Lower lobe of right lung (tissue), 2 donors: ENCODE measurements around the gene DOP1A. TPM values are rescaled to one million over a fixed set of nuclear protein-coding genes. Genes with fewer than 3 reads are reported as not detected.

Source experiments
- ATAC-seq, 2 donors: fragments of 200-7000 bp; cut with Tn5 transposase; one replicate each; pipeline ENCODE4 v1.9.1; 2020 to 2022; ENCODE audit warnings: mild to moderate bottlenecking in 2 of 2, moderate library complexity in 2 of 2
- DNase-seq: peaks from one replicate; pipeline ENCODE4 v3.0.0-alpha.2; 2020
- H3K27ac ChIP-seq: fragments of 200-600 bp; one replicate; pipeline ENCODE4 v1.8.0; 2022
- H3K27me3 ChIP-seq: fragments of 200-600 bp; one replicate; pipeline ENCODE4 v1.8.0; 2022; ENCODE audit warnings: low read depth
- H3K36me3 ChIP-seq: fragments of 200-600 bp; one replicate; pipeline ENCODE4 v1.8.0; 2022; ENCODE audit warnings: mild to moderate bottlenecking
- H3K4me1 ChIP-seq: fragments of 200-600 bp; one replicate; pipeline ENCODE4 v1.8.0; 2022
- H3K4me3 ChIP-seq: fragments of 200-600 bp; one replicate; pipeline ENCODE4 v1.8.0; 2022; ENCODE audit warnings: mild to moderate bottlenecking
- H3K9me3 ChIP-seq: fragments of 200-600 bp; one replicate; pipeline ENCODE4 v1.8.0; 2022
- intact Hi-C: fragments of 100-400 bp; cut with DNase I; formaldehyde crosslinking; loops from one replicate; pipeline ENCODE4 v1.11.0; 2022
- total RNA-seq: library from RNA; stranded (reverse); fragmentation: NEBNext Ultra II Directional; extraction: Animal tissue kit (Norgen Biotek cat#: 25700); gene quantifications from one replicate; pipeline ENCODE4 v1.2.1, GENCODE V29; 2021
- TF ChIP-seq, protein P1 (sequence below): fragments of 200-600 bp; IDR thresholded peaks from one replicate; pipeline ENCODE4 v1.8.0; 2022; ENCODE audit warnings: antibody characterized with exemption, mild to moderate bottlenecking
- donor health status: DM: no; HTN: yes; CAD: no; lungs with severe emphysema.

The DOP1A gene
- total RNA-seq, 1 donor from 2014 or later = 26.3 TPM

DNA sequence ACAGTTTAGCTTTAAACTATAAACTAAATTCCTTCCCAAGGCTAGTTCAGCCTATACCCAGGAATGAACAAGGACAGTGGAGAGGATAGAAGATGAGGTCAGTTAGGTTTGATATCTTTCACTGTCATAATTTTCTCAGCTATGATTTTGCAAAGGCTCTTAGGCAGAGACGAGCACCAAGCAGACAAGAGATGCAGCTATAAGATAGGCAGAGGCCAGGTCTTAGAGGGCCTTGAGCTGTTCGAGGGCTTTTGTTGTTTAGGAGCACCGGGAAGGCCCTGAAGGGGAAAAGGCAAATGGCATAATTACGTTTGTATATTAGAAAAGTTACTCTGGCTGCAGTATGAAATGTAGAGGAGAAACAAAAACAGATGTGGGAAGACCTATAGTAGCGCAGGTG lies 59.8 kb downstream of the DOP1A start:
- Histone ChIP-seq H3K27ac (no peak overlapping the region), H3K36me3 (peaks cover 97% of the 10 kb centered on the region), H3K9me3 (no peaks in the 10 kb centered on the region), H3K4me3 (no peak overlapping the region), H3K4me1 (no peaks in the 10 kb centered on the region), H3K27me3 (no peaks in the 10 kb centered on the region)
- TF ChIP-seq, protein P1, sequence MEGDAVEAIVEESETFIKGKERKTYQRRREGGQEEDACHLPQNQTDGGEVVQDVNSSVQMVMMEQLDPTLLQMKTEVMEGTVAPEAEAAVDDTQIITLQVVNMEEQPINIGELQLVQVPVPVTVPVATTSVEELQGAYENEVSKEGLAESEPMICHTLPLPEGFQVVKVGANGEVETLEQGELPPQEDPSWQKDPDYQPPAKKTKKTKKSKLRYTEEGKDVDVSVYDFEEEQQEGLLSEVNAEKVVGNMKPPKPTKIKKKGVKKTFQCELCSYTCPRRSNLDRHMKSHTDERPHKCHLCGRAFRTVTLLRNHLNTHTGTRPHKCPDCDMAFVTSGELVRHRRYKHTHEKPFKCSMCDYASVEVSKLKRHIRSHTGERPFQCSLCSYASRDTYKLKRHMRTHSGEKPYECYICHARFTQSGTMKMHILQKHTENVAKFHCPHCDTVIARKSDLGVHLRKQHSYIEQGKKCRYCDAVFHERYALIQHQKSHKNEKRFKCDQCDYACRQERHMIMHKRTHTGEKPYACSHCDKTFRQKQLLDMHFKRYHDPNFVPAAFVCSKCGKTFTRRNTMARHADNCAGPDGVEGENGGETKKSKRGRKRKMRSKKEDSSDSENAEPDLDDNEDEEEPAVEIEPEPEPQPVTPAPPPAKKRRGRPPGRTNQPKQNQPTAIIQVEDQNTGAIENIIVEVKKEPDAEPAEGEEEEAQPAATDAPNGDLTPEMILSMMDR = no peak
- DNase-seq (no peak), ATAC-seq (no peak)
- intact Hi-C loops = no loop called here

DNA sequence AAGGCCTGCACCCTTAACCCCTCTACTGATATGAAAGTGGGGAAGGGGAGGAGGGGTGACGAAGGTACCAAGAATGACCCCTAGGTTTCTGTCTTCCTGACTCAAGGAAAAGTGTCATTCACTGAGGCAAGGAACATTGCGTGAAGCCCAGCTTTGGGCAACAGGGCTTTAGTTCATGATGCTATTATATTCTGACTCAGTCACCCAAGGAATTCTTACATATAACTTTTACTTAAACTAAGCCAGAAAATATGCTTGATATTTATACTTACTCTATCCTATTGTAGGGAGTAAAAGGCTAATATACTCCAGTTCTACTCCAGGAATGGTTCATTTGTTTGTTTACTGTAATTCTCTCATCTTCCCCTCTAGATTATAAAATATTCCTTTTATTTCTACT lies 60.5 kb downstream of the DOP1A start:
- Histone ChIP-seq H3K9me3 (no peaks in the 10 kb centered on the region), H3K36me3 (peaks cover 97% of the 10 kb centered on the region), H3K27me3 (no peaks in the 10 kb centered on the region), H3K4me1 (no peaks in the 10 kb centered on the region), H3K27ac (no peak overlapping the region), H3K4me3 (no peak overlapping the region)
- DNase-seq = no peak
- TF ChIP-seq, protein P1 = no peak
- no peak for ATAC-seq
- intact Hi-C loops = no loop called here

DNA sequence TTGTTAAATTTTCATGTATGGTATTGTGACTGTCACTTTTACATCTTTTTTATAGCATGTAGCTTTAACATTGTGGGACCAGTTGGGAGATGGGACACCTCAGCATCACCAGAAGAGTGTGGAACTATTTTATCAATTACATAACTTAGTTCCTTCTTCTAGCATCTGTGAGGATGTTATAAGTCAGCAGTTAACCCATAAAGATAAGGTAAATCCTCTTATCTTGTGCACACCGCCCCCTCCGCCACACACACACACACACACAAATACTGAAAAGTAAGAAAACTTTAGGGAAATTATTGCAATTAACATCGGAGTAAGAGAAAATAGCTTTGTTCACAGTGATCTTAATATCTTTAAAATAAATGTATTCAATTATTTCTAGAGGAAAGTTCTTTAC lies 64.7 kb downstream of the DOP1A start:
- TF ChIP-seq, protein P1 = no peak
- H3K36me3 ChIP-seq = peaks cover 85% of the 10 kb centered on the region
- no peak overlapping the region for H3K4me3 ChIP-seq
- intact Hi-C loops = no loop called here
- no peaks in the 10 kb centered on the region for H3K27me3 ChIP-seq
- H3K9me3 ChIP-seq = no peaks in the 10 kb centered on the region
- no peaks in the 10 kb centered on the region for H3K4me1 ChIP-seq
- H3K27ac ChIP-seq = no peak overlapping the region
- DNase-seq = no peak
- ATAC-seq = no peak

DNA sequence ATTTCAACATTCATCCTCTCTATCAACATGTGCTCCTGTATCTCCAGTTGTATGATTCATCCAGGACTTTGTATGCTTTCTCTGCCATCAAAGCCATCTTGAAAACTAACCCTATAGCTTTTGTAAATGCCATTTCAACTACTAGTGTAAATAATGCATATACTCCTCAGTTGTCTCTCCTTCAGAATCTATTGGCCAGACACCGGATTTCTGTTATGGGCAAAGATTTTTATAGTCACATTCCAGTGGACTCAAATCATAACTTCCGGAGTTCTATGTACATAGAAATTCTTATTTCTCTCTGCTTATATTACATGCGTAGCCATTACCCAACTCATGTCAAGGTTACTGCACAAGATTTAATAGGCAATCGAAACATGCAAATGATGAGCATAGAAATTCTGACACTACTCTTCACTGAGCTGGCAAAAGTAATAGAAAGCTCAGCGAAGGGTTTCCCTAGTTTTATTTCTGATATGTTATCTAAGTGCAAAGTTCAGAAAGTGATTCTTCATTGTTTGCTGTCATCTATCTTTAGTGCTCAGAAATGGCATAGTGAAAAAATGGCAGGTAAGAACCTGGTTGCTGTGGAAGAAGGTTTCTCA lies 70.7 kb downstream of the DOP1A start:
- intact Hi-C loops = no loop called here
- ATAC-seq = no peak

DNA sequence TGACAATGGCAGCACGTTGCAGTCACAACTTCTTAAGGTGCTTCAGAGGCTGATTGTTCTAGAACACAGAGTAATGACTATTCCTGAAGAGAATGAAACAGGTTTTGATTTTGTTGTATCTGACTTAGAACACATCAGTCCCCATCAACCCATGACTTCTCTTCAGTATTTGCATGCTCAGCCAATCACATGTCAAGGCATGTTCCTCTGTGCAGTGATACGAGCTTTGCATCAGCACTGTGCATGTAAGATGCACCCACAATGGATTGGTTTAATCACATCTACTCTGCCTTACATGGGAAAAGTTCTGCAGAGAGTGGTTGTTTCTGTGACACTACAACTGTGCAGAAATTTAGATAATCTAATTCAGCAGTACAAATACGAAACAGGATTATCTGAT lies 71.3 kb downstream of the DOP1A start:
- no peak for ATAC-seq
- Histone ChIP-seq H3K36me3 (peaks cover 82% of the 10 kb centered on the region), H3K4me3 (no peak overlapping the region), H3K27ac (no peak overlapping the region), H3K9me3 (no peaks in the 10 kb centered on the region), H3K27me3 (no peaks in the 10 kb centered on the region), H3K4me1 (no peaks in the 10 kb centered on the region)
- intact Hi-C loops = no loop called here
- no peak for DNase-seq
- TF ChIP-seq, protein P1 = no peak

More for the DNA sequence above, 70.7 kb downstream of the DOP1A start:
- no peaks in the 10 kb centered on the region for H3K4me1 ChIP-seq
- H3K36me3 ChIP-seq = peaks cover 77% of the 10 kb centered on the region
- H3K27ac ChIP-seq = no peak overlapping the region
- no peaks in the 10 kb centered on the region for H3K9me3 ChIP-seq
- no peaks in the 10 kb centered on the region for H3K27me3 ChIP-seq
- H3K4me3 ChIP-seq = no peak overlapping the region
- TF ChIP-seq, protein P1 = no peak
- no peak for DNase-seq
